K562 (cell line): ENCODE data around the gene MCCD1. TPM values are rescaled to one million over a fixed set of nuclear protein-coding genes. Genes with fewer than 3 reads are reported as not detected.
A peak's percentile ranks its signal among the peaks of the same experiment; 100 is the strongest.

Experiments
- BMI1 ChIP-seq: fragments of 150-350 bp; IDR thresholded peaks from 2 replicates; pipeline ENCODE4 v1.6.1; 2014; ENCODE audit warnings: low read length
- BRF2 ChIP-seq: IDR thresholded peaks from 3 replicates; pipeline ENCODE4 v1.6.1; 2011; ENCODE audit warnings: borderline replicate concordance, mild to moderate bottlenecking; ENCODE audit not compliant: insufficient read length, insufficient read depth
- CXXC5 ChIP-seq: fragments of 250-450 bp; sonication (Bioruptor Pico); IDR thresholded peaks from 2 replicates; pipeline ENCODE4 v1.8.0; 2022; ENCODE audit warnings: inconsistent platforms, mild to moderate bottlenecking, moderate library complexity
- ELF2 ChIP-seq: fragments of 250-450 bp; sonication (Bioruptor Pico); IDR thresholded peaks from 2 replicates; pipeline ENCODE4 v1.5.0; 2021; ENCODE audit warnings: mild to moderate bottlenecking
- EP400 ChIP-seq: fragments of 450-650 bp; IDR thresholded peaks from 2 replicates; pipeline ENCODE4 v1.6.1; 2017; ENCODE audit warnings: antibody characterized with exemption, mild to moderate bottlenecking, moderate library complexity
- FOXJ3 ChIP-seq: sonication (generic); formaldehyde crosslinking; IDR thresholded peaks from 2 replicates; pipeline ENCODE4 v1.4.0; 2020; ENCODE audit warnings: mild to moderate bottlenecking, missing genetic modification reagents
- ILK ChIP-seq: fragments of 450-650 bp; IDR thresholded peaks from 2 replicates; pipeline ENCODE4 v1.6.1; 2016; ENCODE audit warnings: missing genetic modification characterization, low read depth, mild to moderate bottlenecking, missing compliant biosample characterization, moderate library complexity, borderline replicate concordance
- KAT8 ChIP-seq: fragments of 450-650 bp; IDR thresholded peaks from 2 replicates; pipeline ENCODE4 v1.6.1; 2016; ENCODE audit warnings: low read depth, mild to moderate bottlenecking
- KLF6 ChIP-seq: fragments of 250-450 bp; sonication (Bioruptor Pico); IDR thresholded peaks from 2 replicates; pipeline ENCODE4 v1.4.0; 2020; ENCODE audit warnings: mild to moderate bottlenecking, moderate library complexity, borderline replicate concordance
- RBM25 ChIP-seq: fragments of 200-400 bp; formaldehyde crosslinking; IDR thresholded peaks from 2 replicates; pipeline ENCODE4 v1.6.1; 2018; ENCODE audit warnings: low read length, low read depth, moderate library complexity; ENCODE audit not compliant: severe bottlenecking
- SAFB ChIP-seq: fragments of 200-400 bp; formaldehyde crosslinking; IDR thresholded peaks from 2 replicates; pipeline ENCODE4 v1.6.1; 2017; ENCODE audit warnings: low read depth, low read length, borderline replicate concordance
- SMAD2 ChIP-seq: fragments of 150-350 bp; IDR thresholded peaks from 2 replicates; pipeline ENCODE4 v1.6.1; 2014; ENCODE audit warnings: low read depth, mild to moderate bottlenecking, low read length
- TAL1 ChIP-seq: fragments of 450-650 bp; IDR thresholded peaks from 2 replicates; pipeline ENCODE4 v1.6.1; 2016; ENCODE audit warnings: mild to moderate bottlenecking
- TEAD1 ChIP-seq, 2 experiments: fragments of 450-650 bp in 1 of 2; sonication (generic) in 1 of 2; formaldehyde crosslinking; IDR thresholded peaks; 2 replicates each; pipeline versions ENCODE4 v1.4.0 to v1.8.0; 2020 to 2022; ENCODE audit warnings: mild to moderate bottlenecking in 2 of 2, missing genetic modification reagents in 1 of 2
- ZBTB33 ChIP-seq: sonication (generic); formaldehyde crosslinking; IDR thresholded peaks from 2 replicates; pipeline ENCODE4 v1.8.1; 2023; ENCODE audit warnings: mild to moderate bottlenecking, missing genetic modification reagents
- ZNF212 ChIP-seq: fragments of 450-650 bp; formaldehyde crosslinking; IDR thresholded peaks from 2 replicates; pipeline ENCODE4 v1.4.0; 2020; ENCODE audit warnings: mild to moderate bottlenecking
- polyA plus RNA-seq, 8 experiments: library from polyadenylated mRNA; depleted of rRNA in 4 of 8; stranded (reverse) in 5 of 8; unstranded in 3 of 8; fragments of >200 nt; fragmentation: Nextera tagmentation in 2 of 8; fragmentation: Illumina TruSeq in 1 of 8; extraction: Ambion mirVana in 2 of 8; extraction: Trizol in 1 of 8; gene quantifications; 2 replicates each; pipeline versions ENCODE4 v1.2.1 to v1.2.3, GENCODE V29; 2011 to 2014; ENCODE audit warnings: inconsistent platforms in 1 of 8, missing spikeins in 1 of 8
- total RNA-seq, 7 experiments: library from RNA; depleted of rRNA in 6 of 7; stranded (reverse); fragments of >200 nt in 6 of 7; fragmentation: Illumina TruSeq in 2 of 7; extraction: Trizol in 2 of 7; gene quantifications; 2 replicates each; pipeline versions ENCODE4 v1.2.1 to v1.2.3, GENCODE V29; 2011 to 2021; ENCODE audit warnings: low replicate concordance in 1 of 7
- TF ChIP-seq, protein P1 (sequence below): fragments of 450-650 bp; conservative IDR thresholded peaks from 2 replicates; pipeline ENCODE4 v1.6.1; 2016; ENCODE audit warnings: missing genetic modification characterization, low read depth, mild to moderate bottlenecking, missing compliant biosample characterization, moderate library complexity
- TF ChIP-seq, protein P2 (sequence below): conservative IDR thresholded peaks from 2 replicates; pipeline ENCODE4 v1.6.1; 2011; ENCODE audit warnings: low read depth, mild to moderate bottlenecking, low read length; ENCODE audit not compliant: control insufficient read depth
- TF ChIP-seq, protein P3 (sequence below): sonication (generic); formaldehyde crosslinking; IDR thresholded peaks from 2 replicates; pipeline ENCODE4 v1.8.0; 2022; ENCODE audit warnings: mild to moderate bottlenecking, missing genetic modification reagents, borderline replicate concordance

The MCCD1 gene
- total and polyA plus RNA-seq, 9 of the 15 experiments (the other 6 are each of a cell fraction or from before 2014, with no cell fraction given): not detected

DNA sequence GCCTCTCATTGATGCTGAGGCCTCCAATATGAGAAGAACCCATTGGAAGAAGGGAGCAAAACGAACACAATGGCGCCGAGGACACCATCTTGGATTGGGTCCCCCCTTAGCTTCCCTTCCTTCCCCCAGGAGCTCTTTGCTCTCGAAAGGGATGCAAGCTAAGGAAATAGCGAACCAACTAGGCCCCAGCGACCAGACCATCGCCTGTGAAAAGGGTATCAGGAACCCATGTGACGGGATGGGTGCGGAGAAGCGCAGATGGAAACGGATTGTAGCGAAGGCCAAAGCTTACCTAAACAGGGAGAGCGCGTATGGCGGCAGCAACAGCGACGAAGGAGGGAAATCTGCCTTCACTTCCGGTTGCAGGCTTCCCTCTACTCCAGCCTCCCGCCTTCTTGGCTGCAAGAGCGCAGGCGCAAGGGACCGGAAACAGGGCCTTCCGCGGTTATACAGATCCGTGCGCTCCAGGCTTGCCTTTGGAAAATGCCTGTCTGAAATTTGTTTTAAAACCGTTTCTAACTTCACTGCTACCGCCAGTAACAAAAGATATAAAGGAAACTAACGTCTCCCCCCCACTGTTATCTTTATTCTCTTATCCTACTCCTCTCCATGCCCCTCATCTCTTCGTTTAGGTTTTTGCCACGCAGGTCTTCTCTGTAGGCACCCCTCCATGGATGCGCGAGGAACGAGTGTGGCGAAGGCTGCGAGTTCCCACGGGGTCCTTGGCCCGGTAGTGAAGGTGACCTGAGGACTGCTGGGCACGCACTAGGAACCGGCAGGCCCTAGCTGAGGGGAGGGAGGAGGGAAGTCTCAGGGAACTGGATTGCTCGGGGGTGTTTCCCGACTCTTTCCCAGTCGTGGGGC lies 13.1 kb downstream of the MCCD1 start, which contains the start of gene DDX39B (continued):
- TF ChIP-seq ILK (tag) (no peak), ZBTB33 (CRISPR knock-in tag) (peak; percentile 45; the same call in 1 of the 2 replicates), CXXC5 (CRISPR knock-in tag) (peak; percentile 87), EP400 (peak; percentile 100), BRF2 (no peak), FOXJ3 (CRISPR knock-in tag) (no peak), TEAD1 (CRISPR knock-in tag; IDR thresholded peaks at IDR 0.05) (peak; percentile 65 to 91), KAT8 (peak; percentile 30), KLF6 (CRISPR knock-in tag) (peak; percentile 78; the same call in 1 of the 2 replicates), ELF2 (CRISPR knock-in tag) (peak; percentile 82; the same call in 1 of the 2 replicates), BMI1 (peak; percentile 5; the same call in 1 of the 2 replicates), ZNF212 (CRISPR knock-in tag) (peak; percentile 86), RBM25 (no peak), TAL1 (peak; percentile 54), SAFB (peak; percentile 84; the same call in 1 of the 2 replicates), SMAD2 (no peak)
- TF ChIP-seq, protein P1, sequence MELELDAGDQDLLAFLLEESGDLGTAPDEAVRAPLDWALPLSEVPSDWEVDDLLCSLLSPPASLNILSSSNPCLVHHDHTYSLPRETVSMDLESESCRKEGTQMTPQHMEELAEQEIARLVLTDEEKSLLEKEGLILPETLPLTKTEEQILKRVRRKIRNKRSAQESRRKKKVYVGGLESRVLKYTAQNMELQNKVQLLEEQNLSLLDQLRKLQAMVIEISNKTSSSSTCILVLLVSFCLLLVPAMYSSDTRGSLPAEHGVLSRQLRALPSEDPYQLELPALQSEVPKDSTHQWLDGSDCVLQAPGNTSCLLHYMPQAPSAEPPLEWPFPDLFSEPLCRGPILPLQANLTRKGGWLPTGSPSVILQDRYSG (tag): peak; percentile 76; the same call in 1 of the 2 replicates
- TF ChIP-seq, protein P2, sequence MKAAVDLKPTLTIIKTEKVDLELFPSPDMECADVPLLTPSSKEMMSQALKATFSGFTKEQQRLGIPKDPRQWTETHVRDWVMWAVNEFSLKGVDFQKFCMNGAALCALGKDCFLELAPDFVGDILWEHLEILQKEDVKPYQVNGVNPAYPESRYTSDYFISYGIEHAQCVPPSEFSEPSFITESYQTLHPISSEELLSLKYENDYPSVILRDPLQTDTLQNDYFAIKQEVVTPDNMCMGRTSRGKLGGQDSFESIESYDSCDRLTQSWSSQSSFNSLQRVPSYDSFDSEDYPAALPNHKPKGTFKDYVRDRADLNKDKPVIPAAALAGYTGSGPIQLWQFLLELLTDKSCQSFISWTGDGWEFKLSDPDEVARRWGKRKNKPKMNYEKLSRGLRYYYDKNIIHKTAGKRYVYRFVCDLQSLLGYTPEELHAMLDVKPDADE: peak; percentile 75; the same call in 1 of the 2 replicates
- TF ChIP-seq, protein P3, sequence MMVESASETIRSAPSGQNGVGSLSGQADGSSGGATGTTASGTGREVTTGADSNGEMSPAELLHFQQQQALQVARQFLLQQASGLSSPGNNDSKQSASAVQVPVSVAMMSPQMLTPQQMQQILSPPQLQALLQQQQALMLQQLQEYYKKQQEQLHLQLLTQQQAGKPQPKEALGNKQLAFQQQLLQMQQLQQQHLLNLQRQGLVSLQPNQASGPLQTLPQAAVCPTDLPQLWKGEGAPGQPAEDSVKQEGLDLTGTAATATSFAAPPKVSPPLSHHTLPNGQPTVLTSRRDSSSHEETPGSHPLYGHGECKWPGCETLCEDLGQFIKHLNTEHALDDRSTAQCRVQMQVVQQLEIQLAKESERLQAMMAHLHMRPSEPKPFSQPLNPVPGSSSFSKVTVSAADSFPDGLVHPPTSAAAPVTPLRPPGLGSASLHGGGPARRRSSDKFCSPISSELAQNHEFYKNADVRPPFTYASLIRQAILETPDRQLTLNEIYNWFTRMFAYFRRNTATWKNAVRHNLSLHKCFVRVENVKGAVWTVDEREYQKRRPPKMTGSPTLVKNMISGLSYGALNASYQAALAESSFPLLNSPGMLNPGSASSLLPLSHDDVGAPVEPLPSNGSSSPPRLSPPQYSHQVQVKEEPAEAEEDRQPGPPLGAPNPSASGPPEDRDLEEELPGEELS (CRISPR knock-in tag): no peak
